H9 (cell line): ENCODE data around the gene TRAPPC2L. TPM values are rescaled to one million over a fixed set of nuclear protein-coding genes. Genes with fewer than 3 reads are reported as not detected.
A peak's percentile ranks its signal among the peaks of the same experiment; 100 is the strongest.

Experiments used
- DNase-seq: peaks from one replicate; pipeline ENCODE4 v3.0.0-alpha.2; 2017
- H2AFZ ChIP-seq: one replicate; pipeline ENCODE4 v1.6.1; 2013; ENCODE audit warnings: mild to moderate bottlenecking, low read length, control low read depth, moderate library complexity
- H2AK5ac ChIP-seq: 2 replicates; pipeline ENCODE4 v1.6.1; 2013; ENCODE audit warnings: low read length, control low read depth, mixed read lengths; ENCODE audit not compliant: insufficient read length
- H2BK120ac ChIP-seq: one replicate; pipeline ENCODE4 v1.6.1; 2013; ENCODE audit warnings: low read depth, mild to moderate bottlenecking, low read length, control low read depth, inconsistent platforms; ENCODE audit not compliant: poor library complexity, severe bottlenecking
- H2BK12ac ChIP-seq: 2 replicates; pipeline ENCODE4 v1.6.1; 2013; ENCODE audit warnings: low read length, control low read depth, mixed read lengths, low read depth; ENCODE audit not compliant: insufficient read length
- H2BK15ac ChIP-seq: 2 replicates; pipeline ENCODE4 v1.6.1; 2013; ENCODE audit warnings: low read depth, low read length, control low read depth
- H2BK20ac ChIP-seq: one replicate; pipeline ENCODE4 v1.6.1; 2013; ENCODE audit warnings: low read depth, mild to moderate bottlenecking, low read length, control low read depth, inconsistent platforms; ENCODE audit not compliant: poor library complexity, severe bottlenecking
- H2BK5ac ChIP-seq: 2 replicates; pipeline ENCODE4 v1.6.1; 2013; ENCODE audit warnings: low read length, control low read depth, mixed read lengths; ENCODE audit not compliant: insufficient read length
- H3K14ac ChIP-seq: 2 replicates; pipeline ENCODE4 v1.6.1; 2013; ENCODE audit warnings: low read length, control low read depth; ENCODE audit not compliant: insufficient read depth
- H3K18ac ChIP-seq: 2 replicates; pipeline ENCODE4 v1.6.1; 2013; ENCODE audit warnings: low read depth, mild to moderate bottlenecking, mixed read lengths, low read length, control low read depth; ENCODE audit not compliant: insufficient read length
- H3K23ac ChIP-seq: 2 replicates; pipeline ENCODE4 v1.6.1; 2013; ENCODE audit warnings: low read length, control low read depth, mixed read lengths, low read depth; ENCODE audit not compliant: insufficient read length
- H3K23me2 ChIP-seq: 2 replicates; pipeline ENCODE4 v1.6.1; 2013; ENCODE audit warnings: low read depth, mild to moderate bottlenecking, mixed read lengths, low read length, control low read depth; ENCODE audit not compliant: insufficient read length, poor library complexity, severe bottlenecking
- H3K27ac ChIP-seq: 2 replicates; pipeline ENCODE4 v1.5.1; 2013; ENCODE audit warnings: low read length, control low read depth, mixed read lengths, low read depth; ENCODE audit not compliant: insufficient read length
- H3K27me3 ChIP-seq: 2 replicates; pipeline ENCODE4 v1.6.1; 2013; ENCODE audit warnings: low read length, control low read depth, inconsistent platforms; ENCODE audit not compliant: insufficient read depth
- H3K4ac ChIP-seq: 2 replicates; pipeline ENCODE4 v1.6.1; 2013; ENCODE audit warnings: low read depth, mild to moderate bottlenecking, control low read depth, inconsistent platforms, low read length, moderate library complexity
- H3K4me1 ChIP-seq: 2 replicates; pipeline ENCODE4 v1.6.1; 2013; ENCODE audit warnings: low read length, control low read depth, inconsistent platforms; ENCODE audit not compliant: insufficient read depth
- H3K4me2 ChIP-seq: 2 replicates; pipeline ENCODE4 v1.6.1; 2013; ENCODE audit warnings: low read length, control low read depth, mixed read lengths; ENCODE audit not compliant: insufficient read length, insufficient read depth
- H3K56ac ChIP-seq: 2 replicates; pipeline ENCODE4 v1.6.1; 2013; ENCODE audit warnings: low read depth, mild to moderate bottlenecking, mixed read lengths, low read length, control low read depth; ENCODE audit not compliant: insufficient read length
- H3K79me1 ChIP-seq: 2 replicates; pipeline ENCODE4 v1.6.1; 2013; ENCODE audit warnings: low read depth, mild to moderate bottlenecking, moderate library complexity, low read length, control low read depth, inconsistent platforms; ENCODE audit not compliant: insufficient read depth, poor library complexity, severe bottlenecking
- H3K79me2 ChIP-seq: 2 replicates; pipeline ENCODE4 v1.6.1; 2013; ENCODE audit warnings: low read length, control low read depth, inconsistent platforms; ENCODE audit not compliant: insufficient read depth
- H3K9ac ChIP-seq: 2 replicates; pipeline ENCODE4 v1.6.1; 2013; ENCODE audit warnings: low read length, control low read depth, mixed read lengths; ENCODE audit not compliant: insufficient read length; ENCODE audit errors: extremely low read depth
- H3K9me3 ChIP-seq: one replicate; pipeline ENCODE4 v1.6.1; 2013; ENCODE audit warnings: low read depth, low read length, inconsistent platforms; ENCODE audit not compliant: control insufficient read depth
- H3T11ph ChIP-seq: one replicate; pipeline ENCODE4 v1.6.1; 2013; ENCODE audit warnings: mild to moderate bottlenecking, low read length, control low read depth, inconsistent platforms
- H4K20me1 ChIP-seq: one replicate; pipeline ENCODE4 v1.6.1; 2013; ENCODE audit not compliant: control insufficient read depth, insufficient read length, insufficient read depth
- H4K5ac ChIP-seq: 2 replicates; pipeline ENCODE4 v1.6.1; 2013; ENCODE audit warnings: low read depth, mild to moderate bottlenecking, mixed read lengths, low read length, control low read depth; ENCODE audit not compliant: insufficient read length
- H4K8ac ChIP-seq: replicated peaks from 2 replicates; pipeline ENCODE4 v1.6.1; 2013; ENCODE audit warnings: low read length, control low read depth, mixed read lengths, low read depth; ENCODE audit not compliant: insufficient read length
- H4K91ac ChIP-seq: 2 replicates; pipeline ENCODE4 v1.6.1; 2013; ENCODE audit warnings: low read depth, mild to moderate bottlenecking, moderate library complexity, mixed read lengths, low read length, control low read depth; ENCODE audit not compliant: insufficient read length
- H3K27ac Mint-ChIP-seq, 3 experiments: 2 replicates in 2 of 3; 3 replicates in 1 of 3; pipeline ENCODE4 v1.8.0; 2020 to 2021; ENCODE audit warnings: mixed read lengths in 3 of 3, mild to moderate bottlenecking in 1 of 3, moderate library complexity in 1 of 3
- H3K27me3 Mint-ChIP-seq: 2 replicates; pipeline ENCODE4 v1.8.0; 2021; ENCODE audit warnings: low read depth, mild to moderate bottlenecking, moderate library complexity, mixed read lengths
- H3K36me3 Mint-ChIP-seq, 3 experiments: 2 replicates in 2 of 3; 3 replicates in 1 of 3; pipeline ENCODE4 v1.8.0; 2020 to 2021; ENCODE audit warnings: low read depth in 3 of 3, mixed read lengths in 3 of 3; ENCODE audit not compliant: insufficient read depth in 1 of 3
- H3K4me1 Mint-ChIP-seq, 2 experiments: 2 replicates each; pipeline ENCODE4 v1.8.0; 2020; ENCODE audit warnings: mixed read lengths in 2 of 2
- H3K4me3 Mint-ChIP-seq, 2 experiments: 2 replicates in 1 of 2; 3 replicates in 1 of 2; pipeline ENCODE4 v1.8.0; 2020 to 2021; ENCODE audit warnings: mild to moderate bottlenecking in 2 of 2, mixed read lengths in 2 of 2, moderate library complexity in 1 of 2
- H3K9me3 Mint-ChIP-seq, 2 experiments: 2 replicates in 1 of 2; 3 replicates in 1 of 2; pipeline ENCODE4 v1.8.0; 2020; ENCODE audit warnings: mild to moderate bottlenecking in 2 of 2, mixed read lengths in 2 of 2, moderate library complexity in 1 of 2
- WGBS: extraction: QIAGEN DNeasy Blood & Tissue Kit; methylation state at CpG from one replicate; pipeline ENCODE4 v1.1.7; 2013; ENCODE audit warnings: missing lambda C conversion rate, low lambda C conversion rate, mixed read lengths; ENCODE audit not compliant: insufficient read length; ENCODE audit errors: extremely low coverage; 5-methylcytosine and 5-hydroxymethylcytosine counted together
- total RNA-seq: library from RNA; stranded (reverse); gene quantifications from 2 replicates; pipeline ENCODE4 v1.2.1, GENCODE V29; 2021
- TF ChIP-seq, protein P1 (sequence below): fragments of 200-600 bp; sonication (generic); conservative IDR thresholded peaks from 3 replicates; pipeline ENCODE4 v1.8.0; 2021; ENCODE audit warnings: antibody characterized with exemption, mild to moderate bottlenecking

TRAPPC2L gene
- total RNA-seq, 1 experiment from 2014 or later: 90.3 TPM

DNA sequence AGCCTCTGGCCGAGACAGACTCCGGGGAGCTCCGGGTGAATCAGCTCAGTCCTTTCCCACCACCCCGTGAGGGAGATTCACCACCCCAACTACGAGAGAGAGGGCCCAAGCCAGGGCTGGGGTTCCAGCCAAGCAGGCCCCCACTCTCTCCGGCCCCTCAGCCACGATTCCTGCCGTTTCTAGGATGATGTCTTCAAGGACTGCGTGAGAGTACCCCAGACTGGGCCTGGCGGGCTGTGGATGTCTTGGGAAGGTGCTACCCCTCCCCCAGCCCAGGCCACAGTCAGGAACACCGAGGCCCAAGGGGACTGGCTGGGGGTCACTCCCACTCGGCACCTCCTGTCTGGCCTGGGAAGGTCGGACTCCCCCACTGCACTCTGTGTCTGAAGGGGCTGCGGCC, 31.1 kb downstream of the TRAPPC2L start:
- Histone ChIP-seq H2BK5ac (no peak overlapping the region), H3K56ac (no peak overlapping the region), H4K20me1 (no peaks in the 10 kb centered on the region), H3K79me2 (no peaks in the 10 kb centered on the region), H4K8ac (no peak overlapping the region), H3T11ph (no peak overlapping the region), H3K4me1 (no peaks in the 10 kb centered on the region), H3K79me1 (no peaks in the 10 kb centered on the region), H3K14ac (no peak overlapping the region), H3K27me3 (no peaks in the 10 kb centered on the region), H2BK20ac (no peak overlapping the region), H2AK5ac (no peak overlapping the region), H2BK12ac (no peak overlapping the region), H3K4ac (no peak overlapping the region), H4K91ac (no peak overlapping the region), H3K4me2 (no peak overlapping the region), H3K9ac (no peak overlapping the region), H3K18ac (no peak overlapping the region), H2BK15ac (no peak overlapping the region), H3K23ac (no peak overlapping the region), H3K27ac (no peak overlapping the region), H4K5ac (no peak overlapping the region), H3K23me2 (no peaks in the 10 kb centered on the region), H2AFZ (no peak overlapping the region), H3K9me3 (no peaks in the 10 kb centered on the region), H2BK120ac (no peak overlapping the region)
- H3K4me3 Mint-ChIP-seq: no peak overlapping the region
- TF ChIP-seq, protein P1, sequence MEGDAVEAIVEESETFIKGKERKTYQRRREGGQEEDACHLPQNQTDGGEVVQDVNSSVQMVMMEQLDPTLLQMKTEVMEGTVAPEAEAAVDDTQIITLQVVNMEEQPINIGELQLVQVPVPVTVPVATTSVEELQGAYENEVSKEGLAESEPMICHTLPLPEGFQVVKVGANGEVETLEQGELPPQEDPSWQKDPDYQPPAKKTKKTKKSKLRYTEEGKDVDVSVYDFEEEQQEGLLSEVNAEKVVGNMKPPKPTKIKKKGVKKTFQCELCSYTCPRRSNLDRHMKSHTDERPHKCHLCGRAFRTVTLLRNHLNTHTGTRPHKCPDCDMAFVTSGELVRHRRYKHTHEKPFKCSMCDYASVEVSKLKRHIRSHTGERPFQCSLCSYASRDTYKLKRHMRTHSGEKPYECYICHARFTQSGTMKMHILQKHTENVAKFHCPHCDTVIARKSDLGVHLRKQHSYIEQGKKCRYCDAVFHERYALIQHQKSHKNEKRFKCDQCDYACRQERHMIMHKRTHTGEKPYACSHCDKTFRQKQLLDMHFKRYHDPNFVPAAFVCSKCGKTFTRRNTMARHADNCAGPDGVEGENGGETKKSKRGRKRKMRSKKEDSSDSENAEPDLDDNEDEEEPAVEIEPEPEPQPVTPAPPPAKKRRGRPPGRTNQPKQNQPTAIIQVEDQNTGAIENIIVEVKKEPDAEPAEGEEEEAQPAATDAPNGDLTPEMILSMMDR: no peak
- WGBS: no CpG with 5 or more reads among the region's 14 CpGs
- no peaks in the 10 kb centered on the region for H3K36me3 Mint-ChIP-seq
- H3K27me3 Mint-ChIP-seq: peaks cover 11% of the 10 kb centered on the region
- no peaks in the 10 kb centered on the region for H3K4me1 Mint-ChIP-seq
- H3K27ac Mint-ChIP-seq: peak overlapping the region in 2 of 3 experiments; percentile 77 to 89; a peak in 2 of 7 replicates
- peaks cover 0 to 8% of the 10 kb centered on the region in 2 experiments; a peak in 4 of 5 replicates for H3K9me3 Mint-ChIP-seq
- DNase-seq: no peak
